Rectal smooth muscle tissue (tissue), 1 donor: ENCODE measurements around the gene KMT2C.
"Not testable (repeated sequence)": the region's sequence is repeated elsewhere in the genome, so short reads cannot be mapped to it uniquely, and the experiment has no call there.

ENCODE experiments used
- H3K27ac ChIP-seq: one replicate; pipeline ENCODE4 v1.7.0; 2013; ENCODE audit warnings: low read depth, low read length, inconsistent platforms
- H3K27me3 ChIP-seq: one replicate; pipeline ENCODE4 v1.7.0; 2013; ENCODE audit warnings: low read length; ENCODE audit not compliant: control insufficient read depth, insufficient read depth
- H3K36me3 ChIP-seq: one replicate; pipeline ENCODE4 v1.7.0; 2013; ENCODE audit warnings: low read length; ENCODE audit not compliant: control insufficient read depth, insufficient read depth
- H3K4me1 ChIP-seq: one replicate; pipeline ENCODE4 v1.7.0; 2013; ENCODE audit warnings: low read length; ENCODE audit not compliant: control insufficient read depth, insufficient read depth
- H3K4me3 ChIP-seq: one replicate; pipeline ENCODE4 v1.7.0; 2013; ENCODE audit warnings: low read length
- H3K9ac ChIP-seq: one replicate; pipeline ENCODE4 v1.7.0; 2013; ENCODE audit warnings: low read length

The KMT2C gene

DNA sequence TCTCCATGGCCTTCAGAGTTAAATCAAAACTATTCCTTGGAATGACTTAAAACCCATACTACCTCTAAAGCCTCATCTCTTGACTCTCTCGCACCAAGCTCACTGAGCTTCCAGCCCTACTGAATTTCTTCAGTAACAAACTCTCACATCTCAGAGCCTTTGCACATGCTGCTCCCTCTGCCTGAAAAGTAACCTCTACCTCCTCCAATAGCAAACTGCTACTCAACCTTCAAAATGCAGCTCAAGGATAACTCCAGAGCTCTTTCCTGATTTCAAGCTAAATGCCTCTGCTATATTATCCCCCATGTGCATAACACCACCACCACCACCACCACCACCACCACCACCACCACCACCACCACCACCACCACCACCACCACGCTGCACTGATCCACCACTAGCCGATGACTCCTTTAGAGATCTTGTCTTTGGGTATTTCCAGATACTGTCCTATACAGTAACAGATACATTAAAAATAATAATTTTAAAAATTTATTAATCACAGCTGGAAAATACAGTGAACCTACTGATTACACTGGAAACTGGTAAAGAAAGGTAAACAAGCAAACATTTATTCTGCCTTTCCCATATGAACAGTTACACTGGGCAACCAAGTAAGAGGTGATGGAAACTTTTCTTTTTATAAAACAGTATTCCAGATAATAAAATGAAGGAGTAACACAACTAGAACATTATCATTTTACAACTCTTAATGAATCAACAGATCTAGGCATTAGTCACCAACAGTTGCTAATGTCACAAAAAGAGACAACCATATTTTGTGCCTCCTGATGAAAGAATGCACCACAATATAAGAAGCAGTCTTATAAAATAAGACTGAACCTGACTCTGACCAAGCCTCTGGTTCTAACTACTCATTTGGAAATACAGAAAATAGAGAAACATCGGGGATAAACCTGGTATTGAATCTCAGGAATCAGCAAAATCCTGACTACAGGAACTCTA is 51.3 kb downstream of the KMT2C start:
- not testable (repeated sequence) for H3K4me3 ChIP-seq, H3K4me1 ChIP-seq, H3K27me3 ChIP-seq, H3K27ac ChIP-seq, H3K9ac ChIP-seq, H3K36me3 ChIP-seq

DNA sequence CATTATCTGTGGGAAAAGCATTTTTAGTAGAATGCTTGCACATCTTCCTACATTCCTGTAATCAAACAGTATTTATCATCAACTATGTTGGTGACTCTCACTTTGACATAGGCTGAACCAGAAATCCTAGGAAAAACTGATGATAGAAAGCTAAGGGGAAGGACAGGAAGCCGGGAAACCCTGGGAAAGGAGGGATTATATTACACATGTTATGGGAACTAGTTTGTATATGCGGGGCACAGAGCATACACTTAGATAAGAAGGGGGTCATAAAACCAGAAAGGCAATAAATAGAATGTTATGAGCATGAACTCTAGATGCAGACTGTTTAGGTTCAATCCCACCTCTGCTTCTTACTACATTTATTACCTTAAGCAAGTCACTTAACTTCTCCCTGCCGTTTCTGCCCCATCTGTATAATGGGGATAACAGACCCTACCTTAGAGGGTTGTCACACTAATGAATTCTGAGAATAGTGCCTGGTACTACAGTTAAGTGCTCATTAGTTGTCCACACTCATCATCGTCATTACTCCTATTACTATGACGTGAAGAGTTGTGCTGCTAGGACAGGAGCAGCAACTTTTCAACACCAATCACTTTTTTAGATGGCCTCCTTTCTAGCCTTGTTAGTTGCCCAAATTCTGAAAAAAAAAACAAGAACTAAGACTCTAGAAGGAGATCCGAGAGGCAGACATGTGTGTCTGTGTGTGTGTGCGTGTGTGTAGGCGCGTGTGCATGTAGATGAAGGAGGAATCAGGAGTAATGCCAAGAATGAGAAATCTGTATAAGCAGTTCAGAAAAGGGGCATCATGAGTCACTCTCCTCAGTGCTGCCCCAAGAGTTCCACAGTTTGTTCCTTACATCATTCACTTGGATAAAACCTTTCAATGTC is 52.2 kb downstream of the KMT2C start:
- H3K4me3 ChIP-seq, result no peak overlapping the region
- no peaks in the 10 kb centered on the region for H3K27me3 ChIP-seq
- H3K9ac ChIP-seq, result no peak overlapping the region
- no peak overlapping the region for H3K27ac ChIP-seq
- H3K36me3 ChIP-seq, result no peaks in the 10 kb centered on the region
- H3K4me1 ChIP-seq, result no peaks in the 10 kb centered on the region

- Histone ChIP-seq H3K27ac (no peak overlapping the region), H3K27me3 (no peaks in the 10 kb centered on the region), H3K36me3 (no peaks in the 10 kb centered on the region), H3K9ac (no peak overlapping the region), H3K4me3 (no peak overlapping the region), H3K4me1 (no peaks in the 10 kb centered on the region)
These were observed 53.6 kb downstream of the KMT2C start for GRCh38 chr7:152382244-152382643.

DNA sequence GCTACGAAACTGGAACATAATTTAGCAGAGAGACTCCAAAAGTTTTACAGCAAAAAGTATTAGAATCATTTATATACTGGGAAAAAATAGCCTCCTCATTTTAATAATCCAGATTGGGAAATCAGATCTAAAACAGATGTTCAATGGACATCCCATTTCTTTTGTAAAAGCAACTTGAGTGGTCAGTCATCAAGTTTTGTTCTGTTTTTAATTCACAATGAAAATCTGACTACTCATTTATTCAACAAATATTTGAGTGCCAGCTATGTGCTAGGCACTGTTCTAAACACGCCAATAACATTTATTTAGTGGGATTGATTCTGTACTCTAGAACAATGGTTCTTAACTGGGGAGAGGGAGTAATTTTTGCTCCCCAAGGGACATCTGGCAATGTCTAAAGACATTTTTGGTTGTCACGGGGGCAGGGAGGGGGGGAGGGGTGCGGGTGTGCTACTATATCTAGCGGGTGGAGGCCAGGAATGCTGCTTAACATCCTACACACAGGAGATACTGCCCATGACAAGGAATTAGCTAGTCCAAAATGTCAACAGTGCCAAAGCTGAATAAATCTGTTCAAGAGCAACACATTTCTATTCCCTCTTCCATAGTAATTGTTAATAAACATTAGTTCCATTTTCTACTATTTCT is 54.7 kb downstream of the KMT2C start:
- H3K4me1 ChIP-seq, H3K4me3 ChIP-seq, H3K27ac ChIP-seq, H3K9ac ChIP-seq, H3K27me3 ChIP-seq, H3K36me3 ChIP-seq: not testable (repeated sequence)

GRCh38 chr7:152378497-152378896 is 57.3 kb downstream of the KMT2C start:
- H3K4me1 ChIP-seq, H3K36me3 ChIP-seq, H3K27ac ChIP-seq: not testable (repeated sequence)

DNA sequence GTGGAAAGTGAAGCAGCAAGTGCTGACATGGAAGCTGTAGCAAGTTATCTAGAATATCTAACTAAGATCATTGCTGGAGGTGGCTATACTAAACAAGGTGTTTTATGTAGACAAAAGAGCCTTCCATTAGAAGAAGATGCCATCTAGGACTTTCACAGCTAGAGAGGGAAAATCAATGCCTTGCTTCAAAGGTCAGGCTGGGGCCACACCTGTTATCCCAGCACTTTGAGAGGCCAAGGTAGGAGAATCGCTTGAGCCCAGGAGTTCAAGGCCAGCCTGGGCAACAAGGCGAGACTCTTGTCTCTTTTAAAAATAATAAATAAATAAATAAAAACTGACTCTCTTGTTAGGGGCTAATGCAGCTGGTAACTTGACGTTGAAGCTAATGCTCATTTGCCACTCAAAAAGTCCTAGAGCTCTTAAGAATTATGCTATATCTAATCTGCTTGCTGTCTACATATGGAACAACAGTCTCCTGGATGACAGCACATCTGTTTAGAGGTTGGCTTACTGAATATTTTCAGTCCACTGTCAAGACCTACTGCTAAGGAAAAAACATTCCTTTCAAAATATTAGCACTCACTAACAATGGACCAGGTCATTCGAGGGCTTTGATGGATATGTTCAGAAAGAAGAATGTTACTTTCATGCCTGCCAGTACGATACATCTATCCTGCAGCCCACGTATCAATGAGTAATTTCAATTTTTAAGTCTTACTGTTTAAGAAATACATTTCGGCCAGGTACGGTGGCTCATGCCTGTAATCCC is 58.9 kb downstream of the KMT2C start:
- H3K9ac ChIP-seq, H3K4me3 ChIP-seq, H3K36me3 ChIP-seq, H3K4me1 ChIP-seq, H3K27me3 ChIP-seq, H3K27ac ChIP-seq: not testable (repeated sequence)

More at GRCh38 chr7:152378497-152378896, 57.3 kb downstream of the KMT2C start:
- not testable (repeated sequence) for H3K9ac ChIP-seq, H3K4me3 ChIP-seq, H3K27me3 ChIP-seq

- Histone ChIP-seq H3K9ac (no peak overlapping the region), H3K4me3 (no peak overlapping the region), H3K36me3 (no peaks in the 10 kb centered on the region), H3K27ac (no peak overlapping the region), H3K4me1 (peaks cover 7% of the 10 kb centered on the region), H3K27me3 (no peaks in the 10 kb centered on the region)
These were observed 65.5 kb downstream of the KMT2C start for GRCh38 chr7:152370297-152370696.

DNA sequence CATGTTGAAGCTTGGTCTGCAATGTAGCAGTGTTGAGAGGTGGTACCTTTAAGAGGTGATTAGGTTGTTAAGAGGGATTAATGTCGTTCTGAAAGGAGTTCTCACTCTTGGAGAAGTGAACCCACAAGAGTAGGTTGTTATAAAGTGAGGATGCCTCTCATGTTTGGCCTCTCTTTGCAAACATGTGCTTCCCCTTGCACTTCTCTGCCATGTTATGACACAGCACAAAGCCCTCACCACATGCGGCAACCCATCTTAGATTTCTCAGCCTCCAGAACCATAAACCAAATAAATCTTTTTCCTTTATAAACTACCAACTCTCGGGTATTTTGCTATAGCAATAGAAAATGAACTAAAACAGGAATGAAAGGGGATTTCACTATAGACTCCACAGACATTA is 66.3 kb downstream of the KMT2C start:
- Histone ChIP-seq H3K4me3 (no peak overlapping the region), H3K27ac (no peak overlapping the region), H3K27me3 (no peaks in the 10 kb centered on the region), H3K4me1 (peaks cover 7% of the 10 kb centered on the region), H3K36me3 (no peaks in the 10 kb centered on the region), H3K9ac (no peak overlapping the region)

- no peaks in the 10 kb centered on the region for H3K36me3 ChIP-seq
- no peak overlapping the region for H3K27ac ChIP-seq
- H3K27me3 ChIP-seq, result no peaks in the 10 kb centered on the region
- H3K4me1 ChIP-seq, result peaks cover 7% of the 10 kb centered on the region
- no peak overlapping the region for H3K4me3 ChIP-seq
- H3K9ac ChIP-seq, result no peak overlapping the region
These were observed 68.6 kb downstream of the KMT2C start for GRCh38 chr7:152367170-152367569.

- no peak overlapping the region for H3K4me3 ChIP-seq
- H3K27me3 ChIP-seq, result no peaks in the 10 kb centered on the region
- H3K36me3 ChIP-seq, result no peaks in the 10 kb centered on the region
- no peak overlapping the region for H3K9ac ChIP-seq
- H3K27ac ChIP-seq, result no peak overlapping the region
- H3K4me1 ChIP-seq, result peaks cover 7% of the 10 kb centered on the region
These were observed 69.1 kb downstream of the KMT2C start for GRCh38 chr7:152366662-152367061.

- H3K4me1 ChIP-seq, result peaks cover 7% of the 10 kb centered on the region
- H3K27ac ChIP-seq, result no peak overlapping the region
- no peak overlapping the region for H3K4me3 ChIP-seq
- H3K27me3 ChIP-seq, result no peaks in the 10 kb centered on the region
- H3K36me3 ChIP-seq, result no peaks in the 10 kb centered on the region
- H3K9ac ChIP-seq, result no peak overlapping the region
These were observed 69.7 kb downstream of the KMT2C start for GRCh38 chr7:152365982-152366603.
